ENCODE results near the gene SLC5A9.

GRCh38 chr1:48216941-48217340 lies 5.6 kb upstream of the SLC5A9 start:
- peak; percentile 22 for TF ChIP-seq CTCF (IDR thresholded peaks at IDR 0.05)
- no peak for TF ChIP-seq ZFX (IDR thresholded peaks at IDR 0.05; ENCODE audit: borderline replicate concordance)

Data from 22Rv1 (cell line).